Measurements from ENCODE around the gene CRIP2.

The CRIP2 gene

DNA sequence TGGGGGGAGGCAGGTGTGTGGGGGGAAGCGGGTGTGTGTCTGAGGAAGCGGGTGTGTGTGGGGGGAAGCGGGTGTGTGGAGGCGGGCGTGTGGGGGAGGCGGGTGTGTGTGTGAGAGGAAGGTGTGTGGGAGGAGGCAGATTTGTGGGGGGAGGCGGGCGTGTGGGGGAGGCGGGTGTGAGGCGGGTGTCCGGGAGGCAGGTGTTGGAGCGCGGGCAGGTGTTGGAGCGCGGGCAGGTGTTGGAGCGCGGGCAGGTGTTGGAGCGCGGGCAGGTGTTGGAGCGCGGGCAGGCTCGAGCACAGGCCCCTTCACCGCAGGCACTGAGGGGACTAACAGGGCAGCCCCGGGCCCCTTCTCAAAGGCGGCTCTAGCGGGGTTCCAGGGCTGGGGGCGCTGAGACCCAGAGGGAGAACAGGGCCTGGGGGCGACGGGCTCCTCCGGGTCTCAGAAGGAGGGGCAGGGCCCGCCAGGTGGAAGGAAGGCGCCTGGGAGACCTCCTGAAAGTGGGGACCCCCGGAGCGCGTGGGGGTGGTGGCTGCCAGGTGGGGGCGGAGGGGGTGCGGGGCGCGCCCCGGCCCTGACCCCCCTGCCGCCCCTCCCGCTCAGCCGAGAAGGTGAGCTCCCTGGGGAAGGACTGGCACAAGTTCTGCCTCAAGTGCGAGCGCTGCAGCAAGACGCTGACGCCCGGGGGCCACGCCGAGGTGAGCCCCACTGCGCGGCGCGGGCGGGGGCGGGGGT lies 3.2 kb downstream of the CRIP2 start:
- no peak for DNase-seq

DNA sequence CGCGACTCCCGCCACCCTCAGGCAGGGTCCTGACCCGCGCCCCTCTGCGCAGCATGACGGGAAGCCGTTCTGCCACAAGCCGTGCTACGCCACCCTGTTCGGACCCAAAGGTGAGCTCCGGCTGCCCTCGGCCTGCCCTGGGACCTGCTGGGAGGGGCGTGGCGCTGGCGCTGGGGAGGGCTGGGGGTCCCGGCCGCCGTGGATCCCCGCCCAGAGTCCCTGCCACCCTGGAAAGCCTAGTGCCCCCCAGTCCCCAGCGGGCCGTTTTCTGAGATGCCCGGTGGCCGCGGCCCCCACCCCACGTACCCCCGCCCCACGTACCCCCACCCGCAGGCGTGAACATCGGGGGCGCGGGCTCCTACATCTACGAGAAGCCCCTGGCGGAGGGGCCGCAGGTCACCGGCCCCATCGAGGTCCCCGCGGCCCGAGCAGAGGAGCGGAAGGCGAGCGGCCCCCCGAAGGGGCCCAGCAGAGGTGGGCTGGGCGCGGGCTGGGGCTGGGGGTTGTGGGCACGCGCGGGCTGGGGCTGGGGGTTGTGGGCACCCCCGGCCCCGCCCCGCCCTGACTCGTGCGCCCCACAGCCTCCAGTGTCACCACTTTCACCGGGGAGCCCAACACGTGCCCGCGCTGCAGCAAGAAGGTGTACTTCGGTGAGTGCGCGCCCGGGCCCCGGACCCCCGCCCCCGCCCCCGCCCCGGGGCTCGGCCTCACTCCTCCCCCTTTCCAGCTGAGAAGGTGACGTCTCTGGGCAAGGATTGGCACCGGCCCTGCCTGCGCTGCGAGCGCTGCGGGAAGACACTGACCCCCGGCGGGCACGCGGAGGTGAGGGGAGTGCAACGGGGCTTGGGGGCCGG lies 4.0 kb downstream of the CRIP2 start:
- DNase-seq: no peak

DNA sequence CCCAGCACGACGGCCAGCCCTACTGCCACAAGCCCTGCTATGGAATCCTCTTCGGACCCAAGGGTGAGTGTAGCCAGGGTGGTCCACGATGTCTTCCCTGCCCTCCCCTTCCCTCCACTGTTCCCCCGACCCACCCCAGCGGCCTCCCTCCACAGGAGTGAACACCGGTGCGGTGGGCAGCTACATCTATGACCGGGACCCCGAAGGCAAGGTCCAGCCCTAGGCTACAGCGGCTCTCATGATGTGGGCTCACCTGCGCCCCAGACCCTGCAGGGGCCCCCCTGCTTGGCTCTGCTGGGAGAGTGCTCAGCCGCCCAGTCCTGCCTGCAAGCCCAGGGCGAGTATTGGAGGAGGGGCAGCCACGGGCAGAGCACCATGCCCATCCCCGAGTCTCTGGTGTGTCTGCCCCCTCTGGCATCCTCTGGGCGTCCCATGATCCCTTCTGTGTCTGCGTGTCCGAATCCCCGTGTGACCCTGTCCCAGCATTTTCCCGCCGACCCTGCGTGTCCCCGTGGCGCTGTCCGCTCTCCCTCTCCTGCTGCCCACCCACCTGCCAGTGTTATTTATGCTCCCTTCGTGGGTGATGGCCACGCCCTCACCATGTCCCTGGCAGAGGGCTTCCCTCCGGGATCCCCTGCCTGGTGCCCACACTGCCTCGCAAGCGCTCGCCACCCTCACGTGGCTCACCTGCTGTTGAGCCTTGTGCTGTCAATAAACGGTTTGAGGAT lies 5.0 kb downstream of the CRIP2 start:
- no peak for DNase-seq

DNA sequence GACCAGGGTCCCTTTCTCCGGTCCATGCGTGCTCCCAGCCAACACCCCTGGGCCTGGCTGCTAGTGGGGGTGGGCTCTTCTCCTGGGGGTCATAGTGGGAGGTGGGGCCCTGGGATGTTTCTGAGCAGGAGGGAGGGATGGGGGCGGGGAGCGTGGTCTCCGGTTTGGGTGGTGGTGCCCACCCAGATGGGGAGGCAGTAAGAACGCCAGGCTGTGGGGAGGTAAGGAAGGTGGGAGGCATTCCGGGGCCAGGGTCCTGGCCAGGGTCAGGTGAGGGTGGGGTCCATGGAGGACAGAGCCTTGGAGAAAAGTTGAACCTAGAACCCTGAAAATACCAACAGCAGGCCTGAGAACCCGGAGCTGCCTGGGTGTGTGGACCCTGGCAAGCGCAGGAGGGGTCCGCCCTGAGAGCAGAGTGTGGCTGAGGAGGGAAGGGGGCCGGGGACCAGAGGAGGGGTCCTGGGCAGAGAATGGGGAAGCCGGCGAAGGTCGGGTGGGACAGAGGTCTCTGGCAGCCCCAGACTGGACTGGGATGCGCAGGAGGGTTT lies 5.7 kb downstream of the CRIP2 start:
- DNase-seq: no peak

DNA sequence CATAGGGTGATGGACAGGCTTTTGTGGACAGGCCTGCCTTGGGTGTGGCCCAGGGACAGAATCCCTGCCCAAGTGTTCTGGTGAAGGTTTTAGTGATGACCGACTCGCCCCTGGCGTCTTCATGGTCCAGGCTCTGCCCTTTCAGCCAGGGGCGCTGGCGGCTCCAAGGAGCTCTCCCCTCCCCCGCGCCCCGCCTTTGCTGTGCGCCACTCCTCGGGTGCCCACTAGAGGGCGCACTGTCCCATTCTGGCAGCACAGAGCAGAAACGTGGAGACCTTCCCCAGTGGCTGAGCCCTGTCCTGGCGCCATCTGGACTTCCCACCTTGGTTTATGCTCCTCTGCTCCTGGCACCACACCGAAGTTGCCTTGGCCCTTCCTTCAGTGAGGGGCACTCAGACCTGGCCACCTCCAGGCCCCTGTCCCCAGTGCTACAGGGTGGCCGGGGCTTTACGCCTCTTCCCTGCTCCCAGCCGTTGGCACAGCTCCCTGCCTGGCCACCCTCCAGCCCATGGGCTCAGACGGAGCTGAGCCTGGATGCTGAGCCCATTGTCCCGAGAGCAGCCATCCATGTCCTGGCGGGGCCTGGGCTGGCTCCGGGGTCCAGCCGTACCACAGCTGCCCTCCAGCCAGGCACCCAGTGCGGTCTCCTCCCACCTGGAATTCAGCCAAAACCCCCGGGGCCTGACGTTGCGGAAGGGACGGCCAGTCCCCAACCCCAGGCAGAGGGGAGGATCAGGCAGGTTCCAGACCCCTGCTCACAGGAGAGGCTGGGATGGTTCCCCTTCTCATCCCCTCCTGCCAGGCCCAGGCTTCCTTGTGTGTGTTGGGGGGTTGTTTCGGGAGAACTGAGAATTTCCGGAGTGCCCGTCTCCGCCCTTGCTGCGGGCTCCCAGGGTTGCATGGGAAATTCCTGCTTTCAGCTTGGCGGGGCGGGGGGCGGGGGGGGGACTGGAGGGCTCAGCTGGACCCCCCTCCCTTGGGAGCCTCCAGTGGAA lies 6.5 kb downstream of the CRIP2 start:
- peak; percentile 77 to 83 for DNase-seq

DNA sequence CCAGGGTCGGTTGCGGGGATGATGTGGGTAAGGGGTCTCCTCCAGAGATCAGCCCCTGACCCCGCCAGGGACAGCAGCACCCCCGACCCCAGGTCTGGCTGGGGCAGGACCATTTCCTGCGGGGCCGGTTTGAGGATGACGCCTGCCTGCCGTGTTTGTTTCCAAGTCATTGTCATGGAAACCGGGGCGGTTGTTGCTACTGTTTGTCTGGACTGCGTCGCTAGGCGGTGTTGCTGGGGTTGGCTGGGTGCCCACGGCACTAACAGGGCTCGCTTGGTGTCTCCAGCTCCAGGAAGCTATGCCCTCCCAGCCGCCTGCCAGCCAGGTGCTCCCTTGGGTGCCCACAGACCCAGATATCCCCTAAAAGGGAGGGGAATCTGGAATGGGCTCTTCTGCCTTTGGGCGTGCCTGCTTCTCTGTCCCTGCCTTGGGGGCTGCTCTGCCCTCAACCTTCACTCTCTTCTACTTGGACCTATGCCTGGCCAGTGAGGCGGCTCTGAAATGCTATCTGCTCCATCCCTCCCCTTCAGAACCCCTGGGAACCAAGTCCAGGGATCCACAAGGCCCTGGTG lies 7.4 kb downstream of the CRIP2 start:
- DNase-seq: peak; percentile 60 to 64

DNA sequence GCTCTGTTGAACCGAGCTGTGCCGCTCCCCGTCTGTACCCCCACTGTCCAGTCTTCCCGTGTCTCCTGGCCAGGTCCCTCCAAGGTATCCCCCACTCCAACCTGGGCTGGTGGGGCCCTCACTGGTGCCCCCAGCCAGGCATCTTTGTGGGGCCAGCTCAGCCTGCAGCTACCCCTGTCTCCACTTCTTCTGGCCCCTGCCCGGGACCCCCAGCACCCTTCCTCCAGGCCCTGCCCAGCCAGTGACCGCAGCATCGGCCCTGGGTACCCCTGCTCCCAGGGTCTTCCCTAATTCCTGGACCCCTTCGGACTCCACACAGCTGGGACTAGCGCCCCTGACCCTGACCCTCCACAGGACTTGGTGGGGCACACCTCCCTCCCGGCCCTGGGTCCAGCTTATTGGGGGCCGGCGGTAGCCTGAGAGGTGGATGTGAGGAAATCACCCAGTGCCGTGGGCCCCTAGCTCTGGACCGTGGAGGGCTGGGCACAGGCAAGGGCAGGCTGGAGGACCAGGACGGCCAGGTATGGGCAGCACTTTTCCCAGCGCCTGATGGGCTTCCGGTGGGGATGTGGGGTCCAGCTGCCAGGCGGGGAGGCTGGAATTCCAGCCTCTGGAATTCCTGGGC lies 8.0 kb downstream of the CRIP2 start:
- no peak for DNase-seq

DNA sequence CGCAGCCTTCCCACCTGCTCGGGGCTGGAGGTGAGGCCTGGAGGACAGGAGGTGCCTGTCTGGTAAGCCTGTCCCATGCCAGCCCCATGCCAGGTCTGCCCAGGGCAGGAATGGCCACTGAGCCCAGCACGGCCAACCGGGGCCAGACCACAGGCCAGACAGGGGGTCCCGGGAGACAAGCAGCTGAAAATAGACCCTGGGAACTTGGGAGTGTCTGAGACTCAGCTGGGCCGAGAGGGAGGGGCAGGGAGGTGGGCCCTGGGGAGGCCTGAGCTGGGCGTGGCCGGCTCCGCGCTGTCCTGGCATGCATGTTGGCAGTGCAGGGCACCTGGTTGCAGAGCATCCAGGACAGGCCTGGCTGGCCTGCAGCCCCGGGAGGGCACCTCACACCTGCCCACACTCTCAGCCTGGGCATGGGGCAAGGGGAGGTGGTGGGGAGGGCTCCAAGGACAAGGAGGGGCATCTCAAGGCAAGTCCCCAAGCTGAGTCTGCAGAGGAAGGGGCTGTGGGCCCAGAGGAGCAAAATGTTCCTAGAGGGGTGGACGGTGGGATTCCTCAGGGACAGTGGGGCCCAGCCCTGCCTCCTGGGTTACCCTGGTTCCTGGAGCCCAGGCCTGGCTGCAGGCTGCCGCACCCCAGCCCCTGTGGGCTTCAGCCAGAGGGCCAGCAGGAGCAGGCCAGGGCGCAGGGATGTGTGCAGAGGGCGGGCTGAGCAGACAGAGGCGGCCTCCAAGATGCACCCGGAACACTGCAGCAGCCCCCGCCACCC lies 8.9 kb downstream of the CRIP2 start:
- DNase-seq: no peak

DNA sequence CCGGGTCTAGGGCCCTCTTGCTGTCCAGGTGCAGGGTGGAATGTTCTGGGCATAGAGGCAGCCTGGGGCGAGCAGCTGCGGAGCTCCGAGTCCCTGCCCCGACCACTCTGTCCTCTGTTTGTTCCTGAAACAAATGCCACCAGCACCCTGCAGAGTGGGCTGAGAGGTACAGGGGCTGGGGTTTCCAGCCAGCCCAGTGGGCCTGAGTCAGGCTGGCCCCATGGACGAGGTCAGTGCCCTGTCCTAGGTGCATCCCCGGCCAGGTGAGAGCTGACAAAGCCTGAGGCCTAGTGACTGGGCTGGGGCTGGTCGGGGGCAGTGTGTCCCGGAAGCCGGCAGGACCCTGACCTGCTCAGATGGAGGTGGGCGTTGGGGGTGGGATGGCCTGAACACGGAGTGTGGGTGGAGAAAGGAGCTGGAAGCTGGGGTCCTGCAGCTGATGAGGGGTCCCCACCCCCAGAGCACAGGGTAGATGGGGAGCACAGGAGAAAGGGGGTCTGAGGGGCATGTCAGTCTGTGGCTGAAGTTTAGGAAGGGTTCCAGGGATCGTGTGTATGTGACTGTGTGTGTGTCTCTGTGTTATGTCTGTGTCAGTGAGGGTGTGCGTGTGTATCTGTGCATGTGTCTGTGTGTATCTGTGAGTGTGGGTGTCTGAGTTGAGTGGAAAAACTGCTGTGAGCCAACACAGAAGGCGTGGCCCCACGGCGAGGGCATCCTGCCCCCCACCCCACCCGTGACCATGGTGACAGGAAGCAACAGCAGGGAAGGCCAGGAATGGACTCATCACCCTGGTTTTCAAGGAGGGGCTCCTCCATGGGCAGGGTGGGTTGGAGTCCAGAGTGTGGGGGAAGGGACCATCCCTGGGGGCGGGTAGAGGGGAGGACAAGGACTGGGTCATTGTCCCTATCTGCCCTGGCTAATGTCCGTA lies 9.7 kb downstream of the CRIP2 start:
- DNase-seq: no peak

DNA sequence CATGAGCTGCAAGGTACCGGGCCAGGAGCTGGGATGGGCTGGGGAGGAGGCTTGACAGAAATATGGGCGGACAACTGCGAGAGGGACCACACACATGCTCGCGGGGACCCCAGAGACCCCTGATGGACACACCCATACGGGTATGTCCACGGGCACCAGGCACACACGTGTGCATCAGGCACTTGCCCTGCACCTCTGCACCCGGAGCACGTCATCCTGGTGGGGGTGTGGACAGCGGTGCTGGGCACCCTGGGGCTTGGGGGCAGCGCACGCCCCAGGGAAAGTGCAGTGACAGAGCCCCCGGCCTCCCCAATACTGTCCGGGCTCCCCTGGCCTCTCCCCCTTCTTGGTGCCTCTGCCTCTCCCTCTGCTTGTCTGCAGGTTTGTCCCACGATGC lies 10.4 kb downstream of the CRIP2 start:
- no peak for DNase-seq

DNA sequence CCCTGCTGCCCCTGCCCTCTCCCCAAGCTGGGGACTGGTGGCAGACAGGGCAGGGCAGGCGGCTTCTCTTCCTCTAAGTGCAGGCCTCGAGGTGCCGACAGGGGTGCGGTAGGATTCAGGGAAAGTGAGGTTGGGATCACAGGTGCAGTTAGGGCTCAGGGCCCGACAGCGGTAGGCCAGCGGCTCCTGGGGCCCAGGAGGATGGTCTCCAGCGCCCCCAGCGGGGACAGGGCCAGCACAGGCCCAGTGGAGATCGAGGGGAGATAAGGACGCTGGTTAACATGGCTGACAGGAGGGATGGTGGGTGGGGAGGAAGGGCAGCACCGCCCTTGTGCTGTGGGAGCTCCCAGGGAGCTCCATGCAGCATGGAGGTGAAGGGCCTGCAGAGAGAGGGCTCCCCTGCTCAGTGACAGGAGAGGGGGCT lies 11.1 kb downstream of the CRIP2 start:
- DNase-seq: no peak

DNA sequence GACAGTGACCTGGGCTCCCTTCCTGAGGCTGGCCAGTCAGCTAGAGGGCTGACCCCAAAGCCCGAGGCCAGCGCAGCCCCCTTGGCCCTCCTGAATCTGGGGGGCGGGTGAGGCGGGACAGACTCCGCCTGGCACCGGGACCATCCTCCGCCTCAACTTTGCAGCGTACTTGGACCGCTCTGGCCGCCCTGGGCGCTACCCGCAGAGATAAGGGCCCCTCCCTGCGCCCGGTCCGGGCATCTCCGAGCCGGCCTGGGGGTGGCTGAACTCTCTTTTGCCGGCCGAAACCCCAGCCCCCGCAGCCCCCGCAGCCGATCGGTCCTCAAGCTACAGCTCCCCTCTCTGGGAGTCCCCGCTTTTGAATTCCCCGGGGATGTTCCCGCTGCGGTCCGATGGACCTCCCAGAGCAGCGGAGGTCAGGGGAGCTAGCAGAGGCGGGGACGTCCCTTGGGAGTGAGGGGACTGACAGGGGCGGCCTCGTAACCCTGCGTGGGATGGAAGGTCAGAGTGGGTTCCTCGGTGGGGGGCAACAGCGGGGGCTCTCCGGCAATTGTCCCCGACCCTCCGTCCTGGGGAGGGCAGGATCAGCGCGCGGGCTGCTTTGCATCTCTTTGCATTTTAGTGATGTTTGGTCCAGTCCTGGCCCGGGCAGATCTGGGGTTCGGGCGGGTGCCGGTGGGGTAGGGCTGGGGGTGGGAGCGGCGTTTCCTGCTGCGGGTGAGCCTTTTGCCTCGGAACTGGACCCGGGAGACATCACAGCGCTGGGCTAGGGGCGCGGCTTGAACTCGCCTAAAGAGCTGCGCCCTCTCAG lies 11.7 kb downstream of the CRIP2 start, which contains the start of gene CRIP1:
Gene CRIP1 (plus strand): TSS at position 724 of the 811 bp plus-strand sequence. CDS start 374 bp downstream, outside the sequence.
- no peak for DNase-seq

DNA sequence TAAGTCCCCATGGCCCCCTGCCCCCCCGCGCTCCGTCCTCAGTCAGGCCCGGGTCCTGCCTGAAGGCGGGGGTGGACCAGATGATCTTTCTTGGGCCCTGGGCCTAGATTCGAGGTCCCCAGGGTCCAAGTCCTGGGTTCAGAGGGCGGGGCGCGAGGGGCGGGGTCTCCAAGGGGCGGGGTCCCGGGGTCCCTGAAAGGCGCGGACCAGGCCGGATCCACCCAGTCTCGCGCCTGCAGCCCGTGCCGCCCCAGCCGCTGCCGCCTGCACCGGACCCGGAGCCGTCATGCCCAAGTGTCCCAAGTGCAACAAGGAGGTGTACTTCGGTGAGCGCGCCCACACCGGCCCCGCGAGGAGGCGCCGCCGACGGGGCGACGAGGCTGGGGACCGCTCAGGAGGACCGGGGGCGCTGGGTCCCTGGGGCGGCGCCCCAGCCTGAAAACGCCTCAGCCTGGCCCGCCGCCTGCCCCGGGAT lies 12.4 kb downstream of the CRIP2 start:
- DNase-seq: no peak

DNA sequence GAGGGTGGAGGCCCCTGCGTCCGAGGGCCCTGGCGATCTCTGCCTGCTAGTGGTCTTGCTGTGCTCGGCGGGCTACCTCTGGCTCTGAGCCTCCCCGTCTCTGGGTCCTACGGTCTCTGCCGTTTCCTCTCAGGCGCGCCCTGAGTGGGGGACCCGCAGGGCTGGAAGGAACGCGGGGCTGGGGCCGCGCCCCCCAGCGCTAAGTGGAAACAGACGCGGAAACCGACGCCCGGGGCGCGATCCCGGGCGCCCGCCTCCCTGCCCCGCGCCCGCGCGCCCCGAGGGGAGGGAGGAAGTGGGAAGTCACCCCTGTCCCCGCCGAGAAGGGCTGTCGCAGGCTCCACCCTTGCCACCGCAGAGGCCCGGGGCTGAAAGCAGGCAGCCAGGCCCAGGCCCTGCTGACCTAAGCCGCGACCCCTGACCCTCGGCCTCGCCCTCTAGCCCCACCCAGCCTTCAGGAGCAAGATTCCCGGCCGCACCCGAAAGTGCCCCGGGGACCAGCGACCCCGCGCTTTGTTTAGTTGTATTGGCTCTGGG lies 12.9 kb downstream of the CRIP2 start:
- no peak for DNase-seq

DNA sequence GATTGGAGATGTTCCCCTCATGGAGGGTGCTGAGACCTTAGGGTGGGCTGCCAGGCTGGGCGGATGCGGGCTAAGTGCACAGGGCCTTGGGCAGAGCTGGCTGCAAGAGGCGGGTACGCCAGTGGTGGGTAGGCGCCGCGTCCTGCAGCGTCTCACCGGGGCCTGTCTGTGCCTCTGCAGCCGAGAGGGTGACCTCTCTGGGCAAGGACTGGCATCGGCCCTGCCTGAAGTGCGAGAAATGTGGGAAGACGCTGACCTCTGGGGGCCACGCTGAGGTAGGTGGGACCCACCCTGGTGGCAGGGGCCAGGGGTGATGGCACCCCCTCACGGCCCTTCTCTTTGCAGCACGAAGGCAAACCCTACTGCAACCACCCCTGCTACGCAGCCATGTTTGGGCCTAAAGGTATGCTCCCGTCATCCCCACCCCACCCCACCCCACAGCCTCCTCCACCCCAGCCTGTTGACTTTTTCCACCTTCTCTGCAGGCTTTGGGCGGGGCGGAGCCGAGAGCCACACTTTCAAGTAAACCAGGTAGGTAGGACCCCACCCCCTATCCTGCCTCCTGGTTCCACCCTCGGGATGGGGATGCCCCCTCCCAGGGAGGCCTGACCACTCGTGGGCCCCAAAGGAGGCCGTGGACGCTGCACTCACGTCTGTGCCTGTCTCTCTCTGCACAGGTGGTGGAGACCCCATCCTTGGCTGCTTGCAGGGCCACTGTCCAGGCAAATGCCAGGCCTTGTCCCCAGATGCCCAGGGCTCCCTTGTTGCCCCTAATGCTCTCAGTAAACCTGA lies 13.6 kb downstream of the CRIP2 start:
- DNase-seq: no peak

DNA sequence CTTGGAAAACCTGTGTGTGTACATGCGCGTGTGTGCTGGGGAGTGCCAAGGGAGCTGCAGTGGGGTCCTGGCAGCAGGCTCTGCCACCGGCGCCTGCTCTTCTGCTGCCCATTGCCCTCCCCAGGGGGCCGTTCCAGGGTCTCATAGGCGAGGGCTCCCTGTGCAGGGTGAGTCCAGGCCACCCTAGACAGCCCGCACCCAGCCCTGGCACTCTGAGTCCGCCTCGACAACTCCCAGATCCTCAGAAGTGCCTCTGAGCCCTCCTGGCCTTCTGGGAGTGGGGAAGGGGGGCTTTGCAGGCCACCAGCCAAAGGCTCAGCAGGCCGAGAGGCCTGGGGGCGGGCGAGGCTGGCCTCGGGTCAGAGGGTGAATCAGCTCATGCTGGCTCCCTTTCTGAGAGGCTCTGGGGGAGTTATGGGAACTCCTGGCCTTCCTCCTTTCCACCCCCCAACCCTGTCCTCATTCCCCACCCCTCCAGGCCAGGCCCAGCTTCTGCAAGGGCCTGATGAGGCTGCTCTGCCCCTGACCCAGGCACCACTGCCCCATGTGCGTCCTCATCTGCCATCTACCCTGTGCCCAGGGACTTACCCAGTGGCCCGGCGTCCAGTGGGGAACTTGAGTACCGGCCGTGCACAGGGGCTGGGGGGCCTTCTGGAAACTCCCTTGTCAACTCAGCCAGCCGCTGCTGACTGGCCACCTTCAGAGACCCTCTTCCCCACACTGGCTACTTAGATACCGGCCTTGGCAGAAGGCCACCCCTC lies 14.3 kb downstream of the CRIP2 start:
- no peak for DNase-seq

Data from NCI-H187 (cell line).